NCI-H2171 treated with DMSO at 0.1 percent for 48 hours (cell line): Measurements from ENCODE around the gene PCDHGB4.
"Not testable (repeated sequence)": the region's sequence is repeated elsewhere in the genome, so short reads cannot be mapped to it uniquely, and the experiment has no call there.

ENCODE experiments used
- DNase-seq: peaks from one replicate; lab custom pipeline; 2025; lab: John Stamatoyannopoulos, UW

Gene PCDHGB4

DNA sequence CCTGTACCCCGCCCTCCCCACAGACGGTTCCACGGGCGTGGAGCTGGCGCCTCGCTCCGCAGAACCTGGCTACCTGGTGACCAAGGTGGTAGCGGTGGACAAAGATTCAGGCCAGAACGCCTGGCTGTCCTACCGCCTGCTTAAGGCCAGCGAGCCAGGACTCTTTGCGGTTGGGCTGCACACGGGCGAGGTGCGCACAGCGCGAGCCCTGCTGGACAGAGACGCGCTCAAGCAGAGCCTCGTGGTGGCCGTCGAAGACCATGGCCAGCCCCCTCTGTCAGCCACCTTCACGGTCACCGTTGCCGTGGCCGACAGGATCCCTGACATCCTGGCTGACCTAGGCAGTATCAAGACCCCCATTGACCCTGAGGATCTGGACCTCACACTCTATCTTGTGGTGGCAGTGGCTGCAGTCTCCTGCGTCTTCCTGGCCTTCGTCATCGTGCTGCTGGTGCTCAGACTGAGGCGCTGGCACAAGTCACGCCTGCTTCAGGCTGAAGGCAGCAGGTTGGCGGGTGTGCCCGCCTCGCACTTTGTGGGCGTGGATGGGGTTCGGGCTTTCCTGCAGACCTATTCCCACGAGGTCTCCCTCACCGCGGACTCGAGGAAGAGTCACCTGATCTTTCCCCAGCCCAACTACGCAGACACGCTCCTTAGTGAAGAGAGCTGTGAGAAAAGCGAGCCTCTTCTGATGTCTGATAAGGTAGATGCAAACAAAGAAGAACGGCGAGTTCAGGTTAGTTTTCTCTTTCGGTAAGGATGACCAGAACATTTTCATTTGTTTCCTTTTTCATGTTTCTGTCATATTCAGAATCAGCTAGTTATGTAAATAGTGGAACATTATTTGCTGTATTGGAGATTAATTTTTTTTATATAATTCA lies 21.2 kb upstream of the PCDHGB4 start:
- DNase-seq: no peak

DNA sequence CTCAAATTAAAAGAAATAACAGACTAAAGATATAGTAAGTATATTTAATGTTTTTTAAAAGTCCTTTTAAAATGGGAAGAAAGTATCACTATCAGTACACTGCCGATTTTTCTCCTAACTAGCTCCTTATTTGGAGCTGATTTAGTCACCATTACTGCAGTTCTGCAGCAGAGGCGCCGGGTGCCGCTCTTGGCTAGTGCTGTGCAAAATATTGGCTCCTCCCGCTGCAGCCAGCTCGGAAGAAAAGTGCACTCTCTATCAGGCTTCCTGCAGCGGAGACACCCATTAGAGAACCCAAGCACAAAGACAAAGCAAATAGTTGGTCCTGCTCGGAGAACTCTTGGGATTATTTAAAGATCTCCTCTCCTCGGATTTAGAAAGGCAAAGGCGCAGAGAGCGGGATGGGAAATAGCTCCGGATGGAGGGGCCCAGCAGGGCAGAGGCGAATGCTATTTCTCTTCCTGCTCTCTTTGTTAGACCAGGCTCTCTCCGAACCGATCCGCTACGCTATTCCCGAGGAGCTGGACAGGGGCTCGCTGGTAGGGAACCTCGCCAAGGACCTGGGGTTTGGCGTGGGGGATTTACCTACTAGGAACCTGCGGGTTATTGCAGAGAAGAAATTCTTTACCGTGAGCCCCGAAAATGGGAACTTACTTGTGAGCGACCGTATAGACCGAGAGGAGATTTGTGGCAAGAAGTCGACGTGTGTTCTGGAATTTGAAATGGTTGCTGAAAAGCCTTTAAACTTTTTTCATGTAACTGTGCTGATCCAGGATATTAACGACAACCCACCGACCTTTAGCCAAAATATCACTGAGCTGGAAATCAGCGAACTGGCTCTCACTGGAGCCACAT lies 17.3 kb upstream of the PCDHGB4 start, which contains the start of gene PCDHGB3:
TSS of gene PCDHGB3 (plus strand) at position 249 of the 855 bp plus-strand sequence. CDS start at position 402, 153 bp downstream.
- no peak for DNase-seq

DNA sequence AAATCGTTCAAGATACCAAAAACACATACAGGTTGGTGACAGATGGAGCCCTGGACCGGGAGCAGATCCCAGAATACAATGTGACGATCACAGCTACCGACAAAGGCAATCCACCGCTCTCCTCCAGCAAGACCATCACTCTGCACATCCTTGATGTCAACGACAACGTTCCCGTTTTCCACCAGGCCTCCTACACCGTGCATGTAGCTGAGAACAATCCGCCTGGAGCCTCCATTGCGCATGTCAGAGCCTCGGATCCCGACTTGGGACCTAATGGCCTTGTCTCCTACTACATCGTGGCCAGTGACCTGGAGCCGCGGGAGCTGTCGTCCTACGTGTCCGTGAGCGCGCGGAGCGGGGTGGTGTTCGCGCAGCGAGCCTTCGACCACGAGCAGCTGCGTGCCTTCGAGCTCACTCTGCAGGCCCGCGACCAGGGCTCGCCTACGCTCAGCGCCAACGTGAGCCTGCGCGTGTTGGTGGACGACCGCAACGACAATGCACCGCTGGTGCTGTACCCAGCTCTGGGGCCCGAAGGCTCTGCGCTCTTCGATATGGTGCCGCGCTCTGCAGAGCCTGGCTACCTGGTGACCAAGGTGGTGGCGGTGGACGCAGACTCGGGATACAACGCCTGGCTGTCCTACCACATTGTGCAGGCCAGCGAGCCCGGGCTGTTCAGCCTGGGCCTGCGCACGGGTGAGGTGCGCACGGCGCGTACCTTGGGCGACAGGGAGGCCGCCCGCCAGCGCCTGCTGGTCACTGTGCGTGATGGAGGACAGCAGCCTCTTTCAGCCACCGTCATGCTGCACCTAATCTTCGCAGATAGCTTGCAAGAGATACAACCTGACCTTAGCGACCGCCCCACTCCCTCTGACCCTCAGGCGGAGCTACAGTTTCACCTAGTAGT lies 15.7 kb upstream of the PCDHGB4 start:
- DNase-seq: no peak

DNA sequence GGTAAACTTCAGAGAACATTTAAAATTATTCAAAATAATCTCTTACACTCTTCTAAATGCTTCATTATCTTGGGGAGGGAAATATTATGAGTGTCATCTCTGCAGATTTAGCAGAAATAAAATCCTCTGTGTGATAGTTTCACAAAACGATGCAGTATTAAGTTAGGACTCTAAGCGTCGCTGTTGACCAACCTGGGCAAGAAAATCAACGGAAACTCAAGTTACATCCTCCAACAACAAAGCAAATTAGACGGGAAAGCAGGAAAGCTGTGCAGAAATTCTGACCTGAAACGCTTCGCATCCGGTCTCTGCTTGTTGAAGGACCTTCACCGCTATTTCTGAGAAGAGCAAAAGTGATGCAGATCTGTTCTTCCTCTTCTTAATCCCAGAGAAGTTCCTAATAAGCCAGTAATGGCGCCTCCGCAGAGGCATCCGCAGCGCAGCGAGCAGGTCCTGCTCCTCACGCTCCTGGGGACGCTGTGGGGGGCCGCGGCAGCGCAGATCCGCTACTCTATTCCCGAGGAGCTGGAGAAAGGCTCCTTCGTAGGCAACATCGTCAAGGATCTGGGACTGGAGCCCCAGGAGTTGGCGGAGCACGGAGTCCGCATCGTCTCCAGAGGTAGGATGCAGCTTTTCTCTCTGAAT lies 13.7 kb upstream of the PCDHGB4 start, which contains the start of gene PCDHGA6:
TSS of gene PCDHGA6 (plus strand) at position 219 of the 645 bp plus-strand sequence. CDS start at position 412, 193 bp downstream.
- DNase-seq: no peak

DNA sequence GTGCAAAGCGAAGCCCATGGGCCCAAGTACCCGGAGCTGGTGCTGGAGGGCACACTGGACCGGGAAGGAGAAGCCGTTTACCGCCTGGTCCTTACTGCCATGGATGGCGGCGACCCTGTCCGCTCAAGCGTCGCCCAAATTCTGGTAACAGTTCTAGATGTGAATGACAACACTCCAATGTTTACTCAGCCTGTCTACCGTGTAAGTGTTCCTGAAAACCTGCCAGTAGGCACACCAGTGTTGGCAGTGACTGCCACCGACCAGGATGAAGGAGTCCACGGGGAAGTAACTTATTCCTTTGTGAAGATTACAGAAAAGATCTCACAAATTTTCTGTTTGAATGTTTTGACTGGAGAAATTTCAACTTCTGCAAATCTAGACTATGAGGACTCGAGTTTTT lies 12.9 kb upstream of the PCDHGB4 start:
- no peak for DNase-seq

GRCh38 chr5:141375444-141376155 lies 11.9 kb upstream of the PCDHGB4 start:
- DNase-seq: not testable (repeated sequence)

DNA sequence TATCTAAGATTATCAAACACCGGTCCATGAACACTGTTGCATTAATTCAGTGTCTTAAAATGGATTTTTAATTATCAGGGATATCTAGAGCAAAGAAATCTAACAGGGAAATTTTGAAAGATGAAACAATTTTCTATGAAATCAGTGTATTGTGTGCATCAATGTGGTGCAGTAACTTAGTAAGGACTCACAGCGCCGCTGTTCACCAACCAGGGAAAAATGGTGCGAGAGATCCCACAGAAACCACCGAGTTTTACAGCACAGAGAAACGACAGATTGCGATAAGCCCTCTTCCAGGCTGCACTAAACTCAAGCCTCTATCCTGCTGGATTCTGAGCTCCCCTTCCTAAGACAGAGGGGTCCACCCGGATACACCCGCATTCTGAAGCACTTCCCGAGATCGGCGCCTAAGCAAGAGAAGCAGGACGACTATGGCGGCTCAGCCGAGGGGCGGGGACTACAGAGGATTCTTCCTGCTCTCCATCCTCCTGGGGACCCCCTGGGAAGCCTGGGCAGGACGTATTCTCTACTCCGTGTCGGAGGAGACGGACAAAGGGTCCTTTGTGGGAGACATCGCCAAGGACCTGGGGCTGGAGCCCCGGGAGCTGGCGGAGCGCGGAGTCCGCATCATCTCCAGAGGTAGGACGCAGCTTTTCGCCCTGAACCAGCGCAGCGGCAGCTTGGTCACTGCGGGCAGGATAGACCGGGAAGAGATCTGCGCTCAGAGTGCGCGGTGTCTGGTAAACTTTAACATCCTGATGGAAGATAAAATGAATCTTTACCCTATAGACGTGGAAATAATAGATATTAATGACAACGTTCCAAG lies 4.8 kb upstream of the PCDHGB4 start, which contains the start of gene PCDHGA7:
TSS of gene PCDHGA7 (plus strand) at position 274 of the 826 bp plus-strand sequence. CDS start at position 432, 158 bp downstream.
- DNase-seq: no peak

DNA sequence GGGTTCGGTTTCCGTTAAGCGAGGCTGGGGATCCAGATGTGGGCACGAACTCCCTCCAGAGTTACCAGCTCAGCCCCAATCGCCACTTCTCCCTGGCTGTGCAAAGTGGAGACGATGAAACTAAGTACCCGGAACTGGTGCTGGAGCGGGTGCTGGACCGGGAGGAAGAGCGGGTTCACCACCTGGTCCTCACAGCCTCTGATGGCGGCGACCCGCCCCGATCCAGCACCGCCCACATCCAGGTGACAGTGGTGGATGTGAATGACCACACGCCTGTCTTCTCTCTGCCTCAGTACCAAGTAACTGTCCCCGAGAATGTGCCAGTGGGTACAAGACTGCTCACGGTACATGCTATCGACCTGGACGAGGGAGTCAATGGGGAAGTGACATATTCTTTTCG lies 4.2 kb upstream of the PCDHGB4 start:
- DNase-seq: no peak

GRCh38 chr5:141384471-141385267 lies 2.8 kb upstream of the PCDHGB4 start:
- DNase-seq: no peak

DNA sequence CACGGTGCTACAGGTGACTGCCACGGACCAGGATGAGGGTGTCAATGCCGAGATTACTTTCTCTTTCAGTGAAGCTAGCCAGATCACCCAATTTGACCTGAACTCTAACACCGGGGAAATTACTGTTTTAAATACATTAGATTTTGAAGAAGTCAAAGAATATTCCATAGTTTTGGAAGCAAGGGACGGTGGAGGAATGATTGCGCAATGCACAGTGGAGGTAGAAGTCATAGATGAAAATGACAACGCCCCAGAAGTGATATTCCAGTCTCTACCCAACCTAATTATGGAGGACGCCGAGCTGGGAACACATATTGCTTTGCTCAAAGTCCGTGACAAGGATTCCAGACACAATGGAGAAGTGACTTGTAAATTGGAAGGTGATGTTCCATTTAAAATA lies 1.2 kb downstream of the PCDHGB4 start:
- no peak for DNase-seq

DNA sequence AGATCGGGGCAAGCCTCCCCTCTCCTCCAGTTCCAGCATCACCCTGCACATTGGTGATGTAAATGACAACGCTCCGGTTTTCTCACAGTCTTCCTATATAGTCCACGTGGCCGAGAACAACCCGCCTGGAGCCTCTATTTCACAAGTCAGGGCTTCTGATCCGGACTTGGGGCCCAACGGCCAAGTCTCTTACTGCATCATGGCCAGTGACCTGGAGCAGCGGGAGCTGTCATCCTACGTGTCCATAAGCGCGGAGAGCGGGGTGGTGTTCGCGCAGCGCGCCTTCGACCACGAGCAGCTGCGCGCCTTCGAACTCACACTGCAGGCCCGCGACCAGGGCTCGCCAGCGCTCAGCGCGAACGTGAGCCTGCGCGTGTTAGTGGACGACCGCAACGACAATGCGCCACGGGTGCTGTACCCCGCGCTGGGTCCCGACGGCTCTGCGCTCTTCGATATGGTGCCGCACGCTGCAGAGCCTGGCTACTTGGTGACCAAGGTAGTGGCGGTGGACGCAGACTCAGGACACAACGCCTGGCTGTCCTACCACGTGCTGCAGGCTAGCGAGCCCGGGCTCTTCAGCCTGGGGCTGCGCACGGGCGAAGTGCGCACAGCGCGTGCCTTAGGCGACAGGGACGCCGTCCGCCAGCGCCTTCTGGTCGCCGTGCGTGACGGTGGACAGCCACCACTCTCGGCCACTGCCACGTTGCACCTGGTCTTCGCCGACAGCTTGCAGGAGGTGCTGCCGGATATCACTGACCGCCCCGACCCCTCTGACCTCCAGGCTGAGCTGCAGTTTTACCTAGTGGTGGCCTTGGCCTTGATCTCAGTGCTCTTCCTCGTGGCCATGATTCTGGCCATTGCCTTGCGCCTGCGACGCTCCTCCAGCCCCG lies 1.9 kb downstream of the PCDHGB4 start:
- DNase-seq: no peak

DNA sequence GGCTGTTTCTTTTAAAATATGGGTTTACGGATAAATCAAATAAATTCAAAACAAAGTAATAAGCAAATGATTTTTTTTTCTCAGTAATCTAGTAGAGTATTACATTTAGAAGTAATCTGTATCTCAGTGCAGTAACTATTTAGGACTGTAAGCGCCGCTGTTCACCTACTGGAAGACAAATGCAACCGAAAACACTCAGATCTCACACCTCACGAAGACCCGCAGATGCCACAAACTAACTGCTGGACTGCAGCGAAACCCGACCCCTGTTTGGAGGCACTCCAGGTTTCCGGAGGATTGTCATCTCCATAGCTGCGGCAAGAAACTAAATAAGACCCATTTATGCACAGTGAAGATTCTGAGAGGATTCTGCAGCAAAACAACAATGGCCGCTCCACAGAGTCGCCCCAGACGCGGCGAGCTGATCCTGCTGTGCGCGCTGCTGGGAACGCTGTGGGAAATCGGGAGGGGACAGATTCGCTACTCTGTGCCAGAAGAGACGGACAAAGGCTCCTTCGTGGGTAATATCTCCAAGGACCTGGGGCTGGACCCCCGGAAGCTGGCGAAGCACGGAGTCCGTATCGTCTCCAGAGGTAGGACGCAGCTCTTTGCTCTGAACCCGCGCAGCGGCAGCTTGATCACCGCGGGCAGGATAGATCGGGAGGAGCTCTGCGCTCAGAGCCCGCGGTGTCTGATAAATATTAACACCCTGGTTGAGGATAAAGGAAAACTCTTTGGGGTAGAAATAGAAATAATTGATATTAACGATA lies 5.1 kb downstream of the PCDHGB4 start, which contains the start of gene PCDHGA8:
TSS of gene PCDHGA8 (plus strand) at position 205 of the 770 bp plus-strand sequence. CDS start at position 386, 181 bp downstream.
- peak; percentile 27 for DNase-seq

DNA sequence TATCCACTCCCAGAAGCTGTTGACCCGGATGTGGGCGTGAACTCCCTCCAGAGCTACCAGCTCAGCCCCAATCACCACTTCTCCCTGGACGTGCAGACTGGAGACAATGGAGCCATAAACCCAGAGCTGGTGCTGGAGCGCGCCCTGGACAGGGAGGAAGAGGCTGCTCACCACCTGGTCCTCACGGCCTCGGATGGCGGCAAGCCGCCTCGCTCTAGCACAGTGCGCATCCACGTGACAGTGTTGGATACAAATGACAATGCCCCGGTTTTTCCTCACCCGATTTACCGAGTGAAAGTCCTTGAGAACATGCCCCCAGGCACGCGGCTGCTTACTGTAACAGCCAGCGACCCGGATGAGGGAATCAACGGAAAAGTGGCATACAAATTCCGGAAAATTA lies 5.8 kb downstream of the PCDHGB4 start:
- no peak for DNase-seq

- not testable (repeated sequence) for DNase-seq
These were observed 7.1 kb downstream of the PCDHGB4 start for GRCh38 chr5:141394401-141395187.

DNA sequence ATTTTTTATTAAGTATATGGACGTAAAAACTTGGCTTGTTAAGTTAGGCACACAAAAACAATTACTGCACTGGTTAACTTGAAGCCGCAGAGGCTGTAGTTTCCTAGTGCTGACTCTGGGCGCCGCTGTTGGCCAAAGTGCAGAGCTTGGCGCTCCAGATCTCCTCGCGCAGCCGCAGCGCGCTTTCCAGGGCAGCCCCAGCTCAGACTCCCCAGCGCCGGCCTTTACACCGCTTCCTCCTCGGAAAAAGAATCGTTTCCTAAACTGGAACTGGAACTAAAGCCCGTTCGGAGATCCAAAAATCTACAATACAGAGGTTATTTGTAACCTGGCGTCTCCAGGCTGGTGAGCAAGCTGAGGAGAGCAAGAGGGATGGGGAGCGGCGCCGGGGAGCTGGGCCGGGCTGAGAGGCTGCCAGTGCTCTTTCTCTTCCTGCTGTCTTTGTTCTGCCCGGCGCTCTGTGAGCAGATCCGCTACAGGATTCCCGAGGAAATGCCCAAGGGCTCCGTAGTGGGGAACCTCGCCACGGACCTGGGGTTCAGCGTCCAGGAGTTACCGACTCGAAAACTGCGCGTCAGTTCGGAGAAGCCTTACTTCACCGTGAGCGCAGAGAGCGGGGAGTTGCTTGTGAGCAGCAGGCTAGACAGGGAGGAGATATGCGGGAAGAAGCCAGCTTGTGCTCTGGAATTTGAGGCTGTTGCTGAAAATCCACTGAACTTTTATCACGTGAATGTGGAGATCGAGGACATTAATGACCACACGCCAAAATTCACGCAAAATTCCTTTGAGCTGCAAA lies 10.5 kb downstream of the PCDHGB4 start, which contains the start of gene PCDHGB5:
TSS of gene PCDHGB5 (plus strand) at position 192 of the 796 bp plus-strand sequence. CDS start at position 373, 181 bp downstream.
- DNase-seq: not testable (repeated sequence)
